DND-41 (cell line): ENCODE results near the gene PDE4B.

Experiments
- ATAC-seq: fragments of 200-7000 bp; cut with Tn5 transposase; 3 replicates; pipeline ENCODE4 v1.9.1; 2021; ENCODE audit warnings: low read depth; ENCODE audit not compliant: insufficient read depth
- DNase-seq: peaks from one replicate; pipeline ENCODE4 v3.0.0-alpha.2; 2020
- H2AFZ ChIP-seq: 2 replicates; pipeline ENCODE4 v1.6.0; 2012; ENCODE audit warnings: low read depth, low read length
- H3K27ac ChIP-seq: 2 replicates; pipeline ENCODE4 v1.5.1; 2012; ENCODE audit warnings: low read length, inconsistent platforms
- H3K27me3 ChIP-seq: fragments of 200-600 bp; sonication (generic); 2 replicates; pipeline ENCODE4 v1.6.0; 2012; ENCODE audit warnings: low read length, mild to moderate bottlenecking, inconsistent platforms; ENCODE audit not compliant: insufficient read depth, poor library complexity
- H3K36me3 ChIP-seq: 2 replicates; pipeline ENCODE4 v1.5.1; 2012; ENCODE audit warnings: low read length, inconsistent platforms; ENCODE audit not compliant: insufficient read depth
- H3K4me1 ChIP-seq: 2 replicates; pipeline ENCODE4 v1.5.1; 2012; ENCODE audit warnings: mild to moderate bottlenecking, low read length; ENCODE audit not compliant: insufficient read depth
- H3K4me2 ChIP-seq: 2 replicates; pipeline ENCODE4 v1.6.0; 2012; ENCODE audit warnings: mild to moderate bottlenecking, moderate library complexity, low read length, inconsistent platforms; ENCODE audit not compliant: insufficient read depth
- H3K4me3 ChIP-seq, 2 experiments: fragments of 200-600 bp in 1 of 2; shearing (Covaris generic) in 1 of 2; 2 replicates each; pipeline ENCODE4 v1.5.1; 2012 to 2016; ENCODE audit warnings: inconsistent platforms in 2 of 2, low read length in 2 of 2, mild to moderate bottlenecking in 2 of 2, low read depth in 1 of 2, moderate library complexity in 1 of 2
- H3K79me2 ChIP-seq: 2 replicates; pipeline ENCODE4 v1.6.0; 2012; ENCODE audit warnings: low read length, inconsistent platforms; ENCODE audit not compliant: insufficient read depth
- H3K9ac ChIP-seq: 2 replicates; pipeline ENCODE4 v1.6.0; 2012; ENCODE audit warnings: low read depth, mild to moderate bottlenecking, inconsistent platforms, low read length, moderate library complexity
- H3K9me3 ChIP-seq: 2 replicates; pipeline ENCODE4 v1.5.1; 2012; ENCODE audit warnings: low read length, moderate library complexity, mild to moderate bottlenecking, inconsistent platforms; ENCODE audit not compliant: insufficient read depth, severe bottlenecking
- H4K20me1 ChIP-seq: 2 replicates; pipeline ENCODE4 v1.6.0; 2012; ENCODE audit warnings: low read length; ENCODE audit not compliant: insufficient read depth
- CTCF ChIP-seq: IDR thresholded peaks from 2 replicates; pipeline ENCODE4 v1.5.1; 2012; ENCODE audit warnings: borderline replicate concordance, low read length, moderate library complexity, mild to moderate bottlenecking; ENCODE audit not compliant: poor library complexity, severe bottlenecking; ENCODE audit errors: extremely low read depth
- EZH2 ChIP-seq: IDR thresholded peaks from 3 replicates; pipeline ENCODE4 v1.6.1; 2012; ENCODE audit warnings: borderline replicate concordance, low read depth, mild to moderate bottlenecking, moderate library complexity, low read length, inconsistent platforms; ENCODE audit not compliant: severe bottlenecking

Gene PDE4B

GRCh38 chr1:66197785-66198184 lies 405.1 kb downstream of the PDE4B start:
- DNase-seq (no peak), ATAC-seq (no peak)
- Histone ChIP-seq H3K9me3 (no peaks in the 10 kb centered on the region), H3K4me2 (no peak overlapping the region), H3K4me3 (no peak overlapping the region), H3K27ac (no peak overlapping the region), H3K79me2 (no peaks in the 10 kb centered on the region), H3K36me3 (no peaks in the 10 kb centered on the region), H3K27me3 (no peaks in the 10 kb centered on the region), H4K20me1 (no peaks in the 10 kb centered on the region), H2AFZ (no peak overlapping the region), H3K9ac (no peak overlapping the region), H3K4me1 (no peaks in the 10 kb centered on the region)
- TF ChIP-seq EZH2 (no peak), CTCF (no peak)

GRCh38 chr1:66206563-66207144 lies 414.0 kb downstream of the PDE4B start:
- H2AFZ ChIP-seq: no peak overlapping the region
- no peaks in the 10 kb centered on the region for H3K36me3 ChIP-seq
- H3K4me3 ChIP-seq: no peak overlapping the region
- H3K27ac ChIP-seq: no peak overlapping the region
- DNase-seq (no peak), ATAC-seq (no peak)
- no peaks in the 10 kb centered on the region for H3K27me3 ChIP-seq
- H3K4me1 ChIP-seq: no peaks in the 10 kb centered on the region
- H3K9me3 ChIP-seq: no peaks in the 10 kb centered on the region
- H3K9ac ChIP-seq: no peak overlapping the region
- TF ChIP-seq EZH2: no peak
- no peak for TF ChIP-seq CTCF
- H4K20me1 ChIP-seq: no peaks in the 10 kb centered on the region
- no peaks in the 10 kb centered on the region for H3K79me2 ChIP-seq
- no peak overlapping the region for H3K4me2 ChIP-seq

GRCh38 chr1:66207484-66207883 lies 414.8 kb downstream of the PDE4B start:
- Histone ChIP-seq H3K9me3 (no peaks in the 10 kb centered on the region), H3K4me2 (no peak overlapping the region)
- no peak for DNase-seq

More at GRCh38 chr1:66207484-66207883, 414.8 kb downstream of the PDE4B start:
- no peaks in the 10 kb centered on the region for H3K27me3 ChIP-seq
- TF ChIP-seq CTCF: no peak
- no peak for TF ChIP-seq EZH2
- no peak overlapping the region for H3K27ac ChIP-seq
- H3K9ac ChIP-seq: no peak overlapping the region
- H3K36me3 ChIP-seq: no peaks in the 10 kb centered on the region
- H4K20me1 ChIP-seq: no peaks in the 10 kb centered on the region
- H3K4me3 ChIP-seq: no peak overlapping the region
- H3K4me1 ChIP-seq: no peaks in the 10 kb centered on the region
- H2AFZ ChIP-seq: no peak overlapping the region
- ATAC-seq: no peak
- no peaks in the 10 kb centered on the region for H3K79me2 ChIP-seq
